Measurements from ENCODE around the gene GOSR1.
"Not testable (repeated sequence)": the region's sequence is repeated elsewhere in the genome, so short reads cannot be mapped to it uniquely, and the experiment has no call there.

Gene GOSR1

DNA sequence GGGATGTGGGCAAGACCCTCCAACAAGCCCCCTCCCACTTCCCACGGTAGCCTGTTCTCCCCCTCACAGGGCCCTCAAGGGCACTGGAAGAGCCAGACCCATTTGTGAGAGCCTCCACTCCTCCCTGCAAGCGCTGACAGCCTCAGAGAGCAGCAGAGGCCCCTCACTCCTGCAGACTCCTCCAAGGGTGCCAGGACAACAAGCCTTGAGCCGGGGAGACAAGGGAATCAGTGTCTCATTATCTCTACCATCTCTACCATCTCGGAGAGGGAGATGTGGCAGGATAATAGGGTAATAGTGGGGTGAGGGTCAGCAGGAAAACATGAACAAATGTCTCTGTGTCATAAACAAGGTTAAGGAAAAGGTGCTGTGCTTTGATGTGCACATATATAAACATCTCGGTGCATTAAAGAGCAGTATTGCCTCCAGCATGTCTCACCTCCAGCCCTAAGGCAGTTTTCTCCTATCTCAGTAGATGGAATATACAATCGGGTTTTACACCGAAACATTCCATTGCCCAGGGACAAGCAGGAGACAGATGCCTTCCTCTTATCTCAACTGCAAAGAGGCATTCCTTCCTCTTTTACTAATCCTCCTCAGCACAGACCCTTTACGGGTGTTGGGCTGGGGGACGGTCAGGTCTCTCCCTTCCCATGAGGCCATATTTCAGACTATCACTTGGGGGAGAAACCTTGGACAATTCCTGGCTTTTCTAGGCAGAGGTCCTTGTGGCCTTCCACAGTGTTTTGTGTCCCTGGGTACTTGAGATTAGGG lies 86.1 kb downstream of the GOSR1 start:
- H3K27ac ChIP-seq; H3K36me3 ChIP-seq; intact Hi-C loops (cut with DNase I; ENCODE audit: low total_unique reads); DNase-seq; H3K9me3 ChIP-seq; H3K27me3 ChIP-seq; H3K4me3 ChIP-seq; H3K4me1 ChIP-seq: not testable (repeated sequence)

DNA sequence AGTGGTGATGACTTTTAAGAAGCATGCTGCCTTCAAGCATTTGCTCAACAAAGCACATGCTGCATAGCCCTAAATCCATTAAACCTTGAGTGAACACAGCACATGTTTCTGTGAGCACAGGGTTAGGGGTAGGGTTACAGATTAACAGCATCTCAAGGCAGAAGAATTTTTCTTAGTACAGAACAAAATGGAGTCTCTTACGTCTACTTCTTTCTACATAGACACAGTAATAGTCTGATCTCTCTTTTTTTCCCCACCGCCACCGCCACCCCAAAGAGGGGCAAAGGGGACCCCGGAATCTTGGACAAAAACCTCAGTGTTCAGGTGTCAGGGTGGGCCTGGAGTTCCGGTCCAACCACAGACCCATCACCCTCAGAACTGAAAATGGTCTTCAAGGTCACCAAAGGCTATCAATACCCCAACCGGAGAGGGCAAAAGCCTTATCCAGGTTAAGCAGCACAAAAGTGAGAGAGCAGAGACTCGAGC lies 86.7 kb downstream of the GOSR1 start:
- DNase-seq; H3K27ac ChIP-seq; H3K36me3 ChIP-seq; H3K27me3 ChIP-seq; H3K4me1 ChIP-seq; intact Hi-C loops (cut with DNase I; ENCODE audit: low total_unique reads); H3K4me3 ChIP-seq; H3K9me3 ChIP-seq: not testable (repeated sequence)

DNA sequence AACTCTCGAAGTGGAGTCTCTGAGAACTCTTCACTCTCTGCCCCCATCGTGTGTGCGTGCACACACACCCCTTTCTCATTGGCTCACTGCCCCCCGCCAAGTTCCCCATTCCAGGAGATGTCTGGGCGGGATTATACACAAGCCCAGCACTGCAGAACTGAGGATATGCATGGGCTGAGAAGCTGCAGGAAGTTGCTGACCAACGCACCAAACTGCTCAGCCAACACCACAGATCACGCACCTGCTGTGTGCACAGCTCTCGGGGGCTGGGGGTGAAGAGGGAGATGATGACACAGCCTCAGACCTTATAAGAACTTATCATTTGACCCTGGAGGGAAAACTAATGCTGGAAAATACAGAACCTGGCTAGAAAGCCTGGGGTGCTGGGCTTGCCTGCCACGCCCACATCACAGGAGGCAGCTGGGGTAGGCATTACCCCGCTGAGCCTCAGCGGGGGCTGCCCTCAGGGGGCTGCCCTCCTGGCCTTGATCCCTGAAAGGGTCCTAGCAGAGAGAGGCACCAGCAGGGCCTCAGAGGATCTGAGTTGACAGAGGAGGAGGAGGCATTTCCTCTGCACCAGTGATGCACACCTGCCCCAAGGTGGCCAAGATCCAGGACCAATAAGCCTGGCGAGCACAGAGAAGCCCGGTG lies 87.3 kb downstream of the GOSR1 start:
- peak in 1 of 2 donors; percentile 26 for DNase-seq
- H3K36me3 ChIP-seq; H3K4me3 ChIP-seq; H3K4me1 ChIP-seq; H3K27ac ChIP-seq; H3K9me3 ChIP-seq; H3K27me3 ChIP-seq; intact Hi-C loops (cut with DNase I; ENCODE audit: low total_unique reads): not testable (repeated sequence)

DNA sequence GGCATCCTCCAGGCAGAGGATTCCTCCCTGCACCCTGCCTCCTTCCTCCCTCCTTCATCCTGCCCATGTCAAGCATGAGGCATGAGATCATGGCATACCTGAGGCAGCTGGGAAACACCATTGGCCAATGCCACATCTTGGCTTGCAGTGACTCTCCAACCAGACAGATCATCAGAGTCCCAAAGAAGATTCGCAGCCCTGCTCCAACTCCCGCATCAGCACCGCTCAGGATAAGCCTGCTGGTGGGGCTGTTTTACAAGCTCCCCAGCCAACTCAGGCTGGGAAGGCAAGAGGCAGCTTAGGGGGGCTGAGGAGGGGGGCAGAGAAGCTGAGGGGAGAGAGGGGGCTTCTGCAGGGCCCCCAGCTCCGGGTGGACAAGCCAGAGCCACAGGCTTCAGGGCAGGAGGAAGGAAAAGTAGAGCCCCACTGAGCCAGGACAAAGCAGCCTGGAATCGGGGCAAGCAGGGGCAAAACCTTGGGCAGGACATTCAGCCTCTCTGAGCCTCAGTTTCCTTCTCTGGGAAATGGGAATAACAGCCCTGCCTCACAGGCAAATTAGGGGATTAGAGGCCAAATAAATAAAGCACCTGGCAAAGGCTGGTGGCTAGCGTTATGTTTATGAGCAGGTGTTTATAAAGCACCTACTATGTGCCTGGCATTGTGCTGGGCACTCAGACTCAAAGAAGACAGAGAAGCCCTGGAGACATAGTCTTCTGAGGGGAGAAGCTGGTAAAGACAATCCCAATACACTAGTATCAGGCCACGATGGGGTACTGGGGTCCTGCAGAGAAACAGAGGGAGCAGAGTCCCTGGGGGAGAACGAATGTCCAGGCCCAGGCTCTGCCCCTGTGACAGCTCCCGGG lies 88.1 kb downstream of the GOSR1 start:
- intact Hi-C loops (cut with DNase I; ENCODE audit: low total_unique reads), result no loop called here
- TF ChIP-seq, protein P1, sequence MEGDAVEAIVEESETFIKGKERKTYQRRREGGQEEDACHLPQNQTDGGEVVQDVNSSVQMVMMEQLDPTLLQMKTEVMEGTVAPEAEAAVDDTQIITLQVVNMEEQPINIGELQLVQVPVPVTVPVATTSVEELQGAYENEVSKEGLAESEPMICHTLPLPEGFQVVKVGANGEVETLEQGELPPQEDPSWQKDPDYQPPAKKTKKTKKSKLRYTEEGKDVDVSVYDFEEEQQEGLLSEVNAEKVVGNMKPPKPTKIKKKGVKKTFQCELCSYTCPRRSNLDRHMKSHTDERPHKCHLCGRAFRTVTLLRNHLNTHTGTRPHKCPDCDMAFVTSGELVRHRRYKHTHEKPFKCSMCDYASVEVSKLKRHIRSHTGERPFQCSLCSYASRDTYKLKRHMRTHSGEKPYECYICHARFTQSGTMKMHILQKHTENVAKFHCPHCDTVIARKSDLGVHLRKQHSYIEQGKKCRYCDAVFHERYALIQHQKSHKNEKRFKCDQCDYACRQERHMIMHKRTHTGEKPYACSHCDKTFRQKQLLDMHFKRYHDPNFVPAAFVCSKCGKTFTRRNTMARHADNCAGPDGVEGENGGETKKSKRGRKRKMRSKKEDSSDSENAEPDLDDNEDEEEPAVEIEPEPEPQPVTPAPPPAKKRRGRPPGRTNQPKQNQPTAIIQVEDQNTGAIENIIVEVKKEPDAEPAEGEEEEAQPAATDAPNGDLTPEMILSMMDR (IDR thresholded peaks at IDR 0.05), result no peak
- H3K27ac ChIP-seq, result no peak overlapping the region
- no peaks in the 10 kb centered on the region for H3K9me3 ChIP-seq
- no peaks in the 10 kb centered on the region for H3K36me3 ChIP-seq
- H3K4me3 ChIP-seq, result no peak overlapping the region
- peaks cover 0 to 8% of the 10 kb centered on the region in 2 donors for H3K27me3 ChIP-seq
- no peak for DNase-seq
- no peaks in the 10 kb centered on the region for H3K4me1 ChIP-seq

DNA sequence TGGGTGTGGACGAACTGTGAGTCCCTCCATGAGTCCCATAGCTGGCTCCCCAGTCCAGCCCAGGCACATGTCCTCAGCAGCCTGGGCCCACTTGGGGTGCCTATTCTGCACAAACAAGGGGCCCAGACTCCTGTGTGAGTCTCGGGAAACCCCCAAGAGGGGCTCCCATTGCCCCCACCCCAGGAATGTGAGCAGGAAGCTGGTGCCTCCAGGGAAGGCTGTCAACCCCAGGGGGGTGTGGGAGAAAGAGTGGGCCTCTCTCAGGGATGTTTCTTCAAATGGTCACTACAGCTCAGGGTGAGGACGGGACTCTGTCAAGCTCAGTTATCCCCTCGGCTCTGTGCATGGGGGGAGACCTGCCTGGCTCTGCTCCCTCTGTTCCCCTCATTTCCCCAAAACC lies 88.9 kb downstream of the GOSR1 start:
- H3K4me3 ChIP-seq; H3K4me1 ChIP-seq; DNase-seq; H3K27ac ChIP-seq; intact Hi-C loops (cut with DNase I; ENCODE audit: low total_unique reads); H3K36me3 ChIP-seq; H3K9me3 ChIP-seq: not testable (repeated sequence)
- H3K27me3 ChIP-seq, result peaks cover 0 to 12% of the 10 kb centered on the region in 2 donors

DNA sequence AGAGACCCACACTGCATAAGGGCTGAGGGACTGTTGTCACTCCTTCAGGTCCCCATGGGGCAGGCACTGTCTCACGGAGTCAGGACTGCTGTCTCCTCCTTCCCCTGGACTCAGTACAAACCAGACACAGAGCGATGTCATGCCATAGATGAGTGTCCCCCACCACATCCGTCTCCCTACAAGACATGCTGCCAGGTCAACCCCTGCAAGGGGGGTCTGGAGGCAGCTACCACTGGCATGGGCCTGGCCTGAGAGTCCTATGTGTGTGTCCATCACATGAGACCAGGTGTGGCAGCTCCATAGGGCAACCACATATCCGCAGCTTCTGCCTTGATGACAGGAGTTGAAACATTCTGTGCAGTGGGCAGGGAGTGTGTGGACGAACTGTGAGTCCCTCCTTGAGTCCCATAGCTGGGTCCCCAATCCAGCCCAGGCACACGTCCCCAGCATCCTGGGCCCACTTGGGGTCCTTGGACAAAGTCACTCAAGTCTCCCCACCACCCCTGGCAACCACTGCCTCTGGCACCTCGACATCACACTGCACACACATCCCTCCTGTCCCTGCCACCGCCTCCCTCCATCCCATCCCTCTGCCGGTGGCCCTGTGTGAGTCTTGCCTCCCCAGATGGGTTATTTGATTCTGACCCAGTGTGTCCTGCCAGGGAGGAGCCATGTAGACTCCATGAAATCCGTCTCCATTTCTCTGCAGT lies 89.5 kb downstream of the GOSR1 start:
- intact Hi-C loops (cut with DNase I; ENCODE audit: low total_unique reads); H3K27ac ChIP-seq; DNase-seq; H3K4me1 ChIP-seq; H3K4me3 ChIP-seq; H3K36me3 ChIP-seq; H3K9me3 ChIP-seq: not testable (repeated sequence)
- H3K27me3 ChIP-seq, result peaks cover 0 to 17% of the 10 kb centered on the region in 2 donors

DNA sequence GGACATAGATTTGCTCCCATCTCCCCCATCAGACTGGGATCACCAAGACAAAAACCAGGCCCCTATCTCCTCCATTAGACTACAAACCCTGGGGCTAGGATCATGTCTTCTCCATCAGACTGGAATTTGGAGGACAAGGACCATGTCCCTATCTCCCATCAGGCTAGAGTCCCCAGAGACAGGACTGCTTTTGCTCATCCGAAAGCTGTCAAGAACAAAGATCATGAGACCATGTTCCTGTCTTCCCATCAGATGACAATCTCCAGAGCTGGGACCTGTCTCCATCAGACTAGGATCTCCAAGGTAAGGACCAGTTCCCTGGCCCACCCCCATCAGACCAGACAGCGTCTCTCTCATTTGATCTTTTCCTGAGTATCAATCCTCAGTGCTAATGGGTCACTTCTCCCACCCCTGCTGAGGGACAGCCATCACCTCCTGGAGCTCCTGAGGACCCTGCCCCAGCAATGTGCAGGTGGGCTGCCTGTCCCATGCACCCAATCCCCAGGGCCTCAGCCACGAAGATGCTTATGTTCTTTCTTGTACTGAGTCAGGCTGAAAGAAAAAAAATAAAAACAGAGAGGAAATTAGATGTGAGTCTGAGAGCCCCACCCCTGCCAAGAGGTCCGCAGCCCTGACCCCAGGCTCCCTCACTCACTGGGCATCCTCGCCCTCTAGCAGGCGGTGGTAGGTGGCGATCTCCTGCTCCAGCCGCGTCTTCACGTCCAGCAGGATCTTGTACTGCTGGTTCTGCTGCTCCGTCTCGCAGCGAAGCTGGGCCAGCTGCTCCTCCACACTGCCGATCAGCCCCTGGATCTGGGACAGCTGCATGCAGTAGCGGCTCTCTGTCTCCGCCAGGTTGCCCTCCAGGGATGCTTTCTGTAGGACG lies 90.3 kb downstream of the GOSR1 start:
- H3K27me3 ChIP-seq, result peaks cover 0 to 17% of the 10 kb centered on the region in 2 donors
- no peaks in the 10 kb centered on the region for H3K9me3 ChIP-seq
- TF ChIP-seq, protein P1 (IDR thresholded peaks at IDR 0.05), result no peak
- no peak for DNase-seq
- H3K4me3 ChIP-seq, result no peak overlapping the region
- H3K27ac ChIP-seq, result no peak overlapping the region
- no peaks in the 10 kb centered on the region for H3K36me3 ChIP-seq
- H3K4me1 ChIP-seq, result no peaks in the 10 kb centered on the region
- intact Hi-C loops (cut with DNase I; ENCODE audit: low total_unique reads), result no loop called here

Data from tibial artery (tissue), 4 donors.